Activated effector memory CD4-positive, alpha-beta T cell treated with anti-CD3 and anti-CD28 coated beads, Interleukin-2, amount 50 U/mL, for 16 hours (primary cell): Measurements from ENCODE around the gene FCRL2.
"Not testable (repeated sequence)": the region's sequence is repeated elsewhere in the genome, so short reads cannot be mapped to it uniquely, and the experiment has no call there.

Experiments used
- DNase-seq: peaks from one replicate; pipeline ENCODE4 v3.0.0-alpha.2; 2020

The FCRL2 gene

GRCh38 chr1:157748262-157748817 lies 28.6 kb downstream of the FCRL2 start:
- DNase-seq, result no peak

GRCh38 chr1:157739229-157739901 lies 37.6 kb downstream of the FCRL2 start:
- DNase-seq, result no peak

GRCh38 chr1:157735991-157736390 lies 40.9 kb downstream of the FCRL2 start:
- DNase-seq, result not testable (repeated sequence)

GRCh38 chr1:157734321-157734720 lies 42.6 kb downstream of the FCRL2 start:
- DNase-seq, result no peak

GRCh38 chr1:157732755-157733154 lies 44.2 kb downstream of the FCRL2 start:
- DNase-seq, result no peak

- no peak for DNase-seq
Observed at GRCh38 chr1:157725221-157725577, 51.7 kb downstream of the FCRL2 start.

GRCh38 chr1:157724537-157725220 lies 52.3 kb downstream of the FCRL2 start:
- DNase-seq, result no peak

GRCh38 chr1:157723157-157723556 lies 53.8 kb downstream of the FCRL2 start:
- no peak for DNase-seq

GRCh38 chr1:157721985-157722384 lies 54.9 kb downstream of the FCRL2 start:
- no peak for DNase-seq

- DNase-seq, result no peak
Observed at GRCh38 chr1:157715736-157716135, 61.2 kb downstream of the FCRL2 start.

- DNase-seq, result no peak
Observed at GRCh38 chr1:157711802-157712201, 65.1 kb downstream of the FCRL2 start.

GRCh38 chr1:157704878-157705277 lies 72.1 kb downstream of the FCRL2 start:
- no peak for DNase-seq

GRCh38 chr1:157703981-157704380 lies 73.0 kb downstream of the FCRL2 start:
- DNase-seq, result no peak

GRCh38 chr1:157702308-157702825 lies 74.6 kb downstream of the FCRL2 start:
- DNase-seq, result no peak

GRCh38 chr1:157700732-157701131 lies 76.2 kb downstream of the FCRL2 start, which contains the start of gene FCRL3:
TSS of gene FCRL3 (minus strand) at chr1:157700769. CDS start at chr1:157700489, 280 bp downstream.
- DNase-seq, result no peak

GRCh38 chr1:157700305-157700704 lies 76.6 kb downstream of the FCRL2 start:
- DNase-seq, result no peak

GRCh38 chr1:157697781-157698569 lies 79.0 kb downstream of the FCRL2 start:
- DNase-seq, result no peak

GRCh38 chr1:157696966-157697628 lies 79.8 kb downstream of the FCRL2 start:
- no peak for DNase-seq
